IPS-18c (cell line): ENCODE data around the gene OTOR.

Experiments used
- H3K4me3 ChIP-seq: 2 replicates; pipeline ENCODE4 v1.7.0; 2013; ENCODE audit warnings: low read depth, mild to moderate bottlenecking, low read length, moderate library complexity; ENCODE audit not compliant: insufficient read depth
- H3K9me3 ChIP-seq: one replicate; pipeline ENCODE4 v1.6.1; 2013; ENCODE audit warnings: mild to moderate bottlenecking, low read length, moderate library complexity; ENCODE audit not compliant: control insufficient read depth, insufficient read depth

OTOR gene

GRCh38 chr20:16785226-16785625 lies 37.1 kb downstream of the OTOR start:
- Histone ChIP-seq H3K9me3 (no peaks in the 10 kb centered on the region), H3K4me3 (no peak overlapping the region)
